ENCODE data around the gene MZT2B. TPM values are rescaled to one million over a fixed set of nuclear protein-coding genes. Genes with fewer than 3 reads are reported as not detected.
"Not testable (repeated sequence)": the region's sequence is repeated elsewhere in the genome, so short reads cannot be mapped to it uniquely, and the experiment has no call there.

MZT2B gene, protein sequence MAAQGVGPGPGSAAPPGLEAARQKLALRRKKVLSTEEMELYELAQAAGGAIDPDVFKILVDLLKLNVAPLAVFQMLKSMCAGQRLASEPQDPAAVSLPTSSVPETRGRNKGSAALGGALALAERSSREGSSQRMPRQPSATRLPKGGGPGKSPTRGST
- 100 to 1,000 TPM; 214 to 244 TPM for total RNA-seq
- long read RNA-seq, transcript MZT2B-201 (3 exons, 933 nt): major isoform, 97 of 109 reads
- long read RNA-seq, partial matches to known transcripts: 0 of 109 reads
- long read RNA-seq, other reads (novel, unspliced or antisense): 4 of 109 reads

GRCh38 chr2:130181880-130182682 lies at the start of gene MZT2B:
Gene MZT2B, plus strand, starts transcription at chr2:130182262. Its CDS starts 21 bp downstream, at chr2:130182283.
- peak; percentile 87 for ATAC-seq
- peak; percentile 88 to 92 for DNase-seq
- intact Hi-C loops (cut with DNase I, micrococcal nuclease): loop anchor here in 1 of 2 donors (10.0 kb wide), 1 partner anchor 163 kb away; the partner anchor contains the start of gene IMP4

- intact Hi-C loops (cut with DNase I, micrococcal nuclease): no loop called here
- DNase-seq: no peak
- ATAC-seq: no peak
These were observed 46.1 kb upstream of the MZT2B start for GRCh38 chr2:130135692-130136541.

DNA sequence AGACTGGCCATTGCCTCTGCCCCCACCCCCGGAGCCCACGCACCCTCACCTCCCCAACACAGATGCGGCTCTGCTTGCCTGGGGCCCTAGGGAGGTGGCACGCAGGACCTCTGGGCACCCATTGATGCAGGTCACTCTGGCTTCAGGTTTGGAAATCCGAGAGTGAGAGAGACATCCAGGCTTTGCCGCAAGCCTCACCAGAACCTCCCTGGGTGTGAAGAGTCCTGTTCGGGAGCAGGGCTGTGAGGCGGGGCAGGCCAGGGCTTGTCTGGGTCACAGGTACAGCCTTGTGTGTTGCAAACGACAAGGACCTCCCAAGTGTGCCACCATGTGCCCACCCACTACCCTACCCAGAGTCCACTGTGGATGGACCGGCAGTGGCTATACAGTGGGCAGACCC lies 45.5 kb upstream of the MZT2B start:
- ATAC-seq; DNase-seq; intact Hi-C loops (cut with DNase I, micrococcal nuclease): not testable (repeated sequence)

- DNase-seq; ATAC-seq; intact Hi-C loops (cut with DNase I, micrococcal nuclease): not testable (repeated sequence)
These were observed 44.9 kb upstream of the MZT2B start for GRCh38 chr2:130137118-130137517.

GRCh38 chr2:130138326-130138725 lies 43.7 kb upstream of the MZT2B start:
- ATAC-seq; intact Hi-C loops (cut with DNase I, micrococcal nuclease); DNase-seq: not testable (repeated sequence)

DNA sequence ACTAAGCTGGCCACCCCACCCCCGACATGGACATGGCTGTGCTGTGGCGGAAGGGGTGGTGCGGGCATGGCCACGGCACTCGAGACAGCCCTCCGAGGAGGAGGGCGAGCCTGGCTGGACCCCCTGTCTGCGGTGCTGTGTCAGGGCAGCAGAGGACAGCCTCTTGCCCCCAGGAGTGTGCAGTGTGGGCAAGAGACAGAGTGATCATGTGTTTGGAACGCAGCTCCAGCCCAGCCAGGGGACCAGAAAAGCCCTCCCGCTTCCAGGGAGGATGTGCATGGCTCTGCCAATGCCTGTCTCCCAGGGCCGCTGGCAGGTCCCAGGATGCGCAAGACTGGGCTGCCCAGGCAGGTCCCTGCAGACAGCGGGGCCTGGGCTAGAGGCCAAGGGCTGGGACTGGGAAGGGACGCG lies 43.2 kb upstream of the MZT2B start:
- ATAC-seq; intact Hi-C loops (cut with DNase I, micrococcal nuclease); DNase-seq: not testable (repeated sequence)

GRCh38 chr2:130139331-130140280 lies 42.5 kb upstream of the MZT2B start:
- ATAC-seq; intact Hi-C loops (cut with DNase I, micrococcal nuclease); DNase-seq: not testable (repeated sequence)

GRCh38 chr2:130140516-130140915 lies 41.5 kb upstream of the MZT2B start:
- intact Hi-C loops (cut with DNase I, micrococcal nuclease); DNase-seq; ATAC-seq: not testable (repeated sequence)

DNA sequence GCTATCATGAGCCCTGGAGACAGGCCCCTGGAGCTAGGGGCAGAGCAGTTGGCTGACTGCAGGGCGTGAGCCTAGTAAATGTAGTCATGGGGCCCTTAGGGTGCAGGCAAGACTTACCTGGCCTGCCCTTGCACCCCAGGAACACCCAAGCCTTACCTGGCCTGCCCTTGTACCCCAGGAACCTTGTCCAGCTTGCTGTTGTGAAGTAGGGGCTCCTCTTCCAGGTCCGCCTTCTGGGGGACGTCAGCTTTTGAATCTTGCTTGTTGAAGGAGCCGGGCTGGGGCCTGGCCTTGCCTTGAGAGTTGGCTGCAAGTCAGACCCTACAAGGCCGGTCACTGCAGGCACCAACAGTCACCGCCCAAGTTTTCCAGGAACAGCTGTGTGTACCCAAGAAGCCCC lies 41.1 kb upstream of the MZT2B start:
- ATAC-seq; intact Hi-C loops (cut with DNase I, micrococcal nuclease); DNase-seq: not testable (repeated sequence)

DNA sequence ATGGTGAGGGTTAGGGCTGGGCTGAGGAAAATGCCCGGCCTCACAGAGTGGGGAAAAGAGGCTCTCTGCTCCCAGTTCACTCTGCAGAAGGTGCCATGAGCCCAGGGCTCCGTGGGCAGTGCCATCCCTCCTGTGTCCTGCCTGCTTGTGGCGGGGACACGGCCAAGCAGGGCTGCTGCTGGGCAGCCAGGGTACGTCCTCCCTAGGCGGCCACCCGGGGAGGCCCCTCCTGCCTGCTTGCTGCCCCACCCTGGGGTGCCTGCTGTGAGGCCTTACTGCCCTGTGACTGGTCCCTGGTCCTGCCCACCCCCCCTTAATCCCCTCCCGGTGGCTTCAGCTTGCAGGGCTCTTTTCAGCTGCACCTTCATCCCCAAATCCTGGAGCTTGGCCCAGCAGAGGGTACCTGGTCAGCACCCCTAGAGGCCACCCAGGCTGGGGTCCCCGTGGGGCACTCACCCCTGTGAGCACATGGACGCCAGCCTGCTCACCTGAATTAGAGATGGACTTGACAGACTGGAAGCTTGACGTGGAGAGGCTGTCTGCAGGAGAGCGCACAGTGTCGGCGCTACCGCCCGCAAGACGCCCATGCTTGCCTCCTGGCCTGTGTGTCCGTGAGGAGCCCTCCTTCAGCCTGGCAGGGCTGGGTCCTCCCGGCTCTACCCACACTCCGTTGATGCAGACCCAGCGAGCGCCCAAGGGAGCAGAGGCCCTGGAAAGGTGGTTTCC lies 40.3 kb upstream of the MZT2B start:
- ATAC-seq; intact Hi-C loops (cut with DNase I, micrococcal nuclease); DNase-seq: not testable (repeated sequence)

DNA sequence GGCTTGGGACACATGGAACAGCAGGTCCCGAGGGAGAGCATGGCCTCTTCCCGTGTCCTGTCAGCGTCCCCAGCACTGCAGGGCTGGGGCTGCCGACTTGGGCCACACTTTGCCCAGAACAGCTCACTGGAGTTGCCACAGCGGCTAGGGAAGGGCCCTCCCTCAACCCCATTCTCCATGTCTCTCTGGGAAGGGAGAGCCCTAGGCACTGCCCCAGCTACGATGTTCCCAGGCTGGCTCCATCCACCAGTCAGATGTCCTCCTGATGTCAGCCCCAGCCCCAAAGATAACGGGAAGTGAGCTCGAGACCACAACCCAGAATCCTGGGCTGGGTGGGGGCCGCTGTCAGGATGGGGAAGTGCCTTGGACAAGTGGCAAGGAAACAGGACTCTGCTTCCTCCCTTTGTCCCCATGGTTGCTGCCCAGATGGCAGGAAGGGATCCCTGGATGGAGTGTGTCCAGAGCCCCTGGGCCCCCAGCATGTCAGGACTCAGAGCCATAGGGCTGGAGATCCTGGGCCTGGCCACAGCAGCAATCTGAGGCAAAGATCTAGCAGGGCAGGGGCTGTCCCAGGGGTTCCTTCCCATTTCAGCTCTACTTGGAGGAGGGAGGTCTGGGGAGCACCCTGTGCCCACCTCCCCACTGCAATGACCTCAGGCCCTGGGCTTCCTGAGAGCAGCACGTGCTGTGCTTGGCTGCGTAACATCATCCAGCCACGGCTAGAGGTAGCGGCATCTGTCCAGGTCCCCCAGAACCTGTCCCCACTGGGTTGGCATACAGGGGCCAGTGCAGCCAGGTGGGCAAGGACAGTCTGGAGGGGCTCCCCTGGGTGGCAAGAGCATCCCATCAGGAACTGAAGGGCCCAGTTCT lies 39.4 kb upstream of the MZT2B start:
- DNase-seq; ATAC-seq; intact Hi-C loops (cut with DNase I, micrococcal nuclease): not testable (repeated sequence)

DNA sequence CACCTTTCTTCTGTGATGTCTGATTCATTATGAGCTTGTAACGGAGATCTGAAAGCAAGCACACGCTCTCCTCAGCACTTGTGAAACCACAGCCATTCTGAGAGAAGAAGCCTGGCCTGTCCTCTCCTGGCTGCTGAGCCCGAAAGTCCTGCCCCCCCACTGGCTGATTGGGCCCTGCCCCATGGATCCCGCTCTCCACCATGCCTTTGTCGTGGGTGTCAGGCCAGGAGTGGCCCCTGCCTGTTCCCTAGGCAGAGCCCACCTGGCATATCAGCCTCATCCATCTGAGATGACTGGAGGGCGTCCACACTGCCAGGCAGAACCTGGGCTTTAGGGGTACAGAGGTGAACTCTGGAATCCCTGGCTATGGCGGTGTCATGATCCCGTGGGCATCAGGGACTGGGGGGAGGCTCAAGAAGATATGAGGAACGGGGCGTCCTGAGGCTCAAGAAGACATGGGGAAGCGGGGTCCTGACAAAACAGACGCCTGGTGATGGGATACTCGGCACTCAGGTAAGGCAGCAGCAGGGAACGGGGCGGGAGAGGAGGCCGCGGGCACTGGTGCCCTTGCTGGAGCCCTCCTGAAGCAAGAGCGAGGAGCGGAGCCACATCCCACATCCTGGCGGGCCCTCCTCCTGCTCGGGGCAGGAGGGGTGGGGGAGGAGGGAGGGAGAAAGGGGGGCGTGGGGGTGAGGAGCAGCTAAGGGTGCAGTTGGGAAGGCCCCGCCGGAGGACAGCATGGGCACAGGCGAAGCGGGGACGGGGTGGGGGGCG lies 38.6 kb upstream of the MZT2B start:
- DNase-seq; intact Hi-C loops (cut with DNase I, micrococcal nuclease); ATAC-seq: not testable (repeated sequence)

GRCh38 chr2:130145006-130145414 lies 37.1 kb upstream of the MZT2B start, which contains the start of gene CCDC74B:
Gene CCDC74B, minus strand, starts transcription at chr2:130145112. Its CDS starts 116 bp downstream, at chr2:130144996.
- intact Hi-C loops (cut with DNase I, micrococcal nuclease): not testable (repeated sequence)
- ATAC-seq: peak; percentile 94

DNA sequence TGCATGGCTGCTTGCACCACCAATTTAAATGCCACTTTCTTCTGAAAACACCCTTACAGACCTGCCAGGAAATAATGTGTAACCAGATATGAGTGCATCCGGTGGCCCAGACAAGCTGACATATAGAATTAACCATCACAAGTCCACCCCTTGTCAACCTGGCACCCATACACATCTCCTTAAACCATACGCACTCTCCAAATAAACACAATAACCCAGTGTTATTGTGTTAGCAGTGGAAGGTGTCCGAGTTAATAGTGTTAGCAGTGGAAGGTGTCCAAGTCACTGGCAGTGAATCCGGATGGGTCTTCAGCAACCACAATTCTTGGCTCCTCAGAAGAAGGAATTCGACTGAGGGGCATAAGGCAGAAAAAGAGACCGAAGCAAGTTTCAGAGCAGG lies 33.5 kb upstream of the MZT2B start:
- intact Hi-C loops (cut with DNase I, micrococcal nuclease); DNase-seq; ATAC-seq: not testable (repeated sequence)

More at GRCh38 chr2:130145006-130145414, 37.1 kb upstream of the MZT2B start, which contains the start of gene CCDC74B:
- peak; percentile 42 to 63 for DNase-seq

All from left colon (tissue), 2 donors.